ENCODE measurements around the gene CST11. TPM values are rescaled to one million over a fixed set of nuclear protein-coding genes. Genes with fewer than 3 reads are reported as not detected.
"Not testable (repeated sequence)": the region's sequence is repeated elsewhere in the genome, so short reads cannot be mapped to it uniquely, and the experiment has no call there.

The CST11 gene
- polyA plus RNA-seq (2013, experiment 1 of 2; ENCODE audit: insufficient read length): not detected
- polyA plus RNA-seq (2013, experiment 2 of 2; ENCODE audit: insufficient read length): not detected

GRCh38 chr20:23452776-23453175 lies at the start of gene CST11:
Gene CST11 (minus strand): TSS chr20:23452876. CDS start chr20:23452811, 65 bp downstream.
- DNase-seq: no peak

GRCh38 chr20:23501926-23502325 lies 49.2 kb upstream of the CST11 start:
- DNase-seq: no peak

- no peak for DNase-seq
Observed at GRCh38 chr20:23497536-23497935, 44.9 kb upstream of the CST11 start.

- DNase-seq: no peak
Observed at GRCh38 chr20:23493172-23493772, 40.6 kb upstream of the CST11 start.

GRCh38 chr20:23492292-23492691 lies 39.6 kb upstream of the CST11 start:
- no peak for DNase-seq

GRCh38 chr20:23490817-23491216 lies 38.1 kb upstream of the CST11 start, which contains the start of gene CST8:
Gene CST8 (plus strand): TSS chr20:23491117. CDS start chr20:23491668, 551 bp downstream.
- no peak for DNase-seq

- DNase-seq: no peak
Observed at GRCh38 chr20:23488996-23489395, 36.3 kb upstream of the CST11 start.

- no peak for DNase-seq
Observed at GRCh38 chr20:23488470-23488869, 35.8 kb upstream of the CST11 start.

- DNase-seq: no peak
Observed at GRCh38 chr20:23484081-23484480, 31.4 kb upstream of the CST11 start.

GRCh38 chr20:23482138-23482537 lies 29.5 kb upstream of the CST11 start:
- no peak for DNase-seq

- no peak for DNase-seq
Observed at GRCh38 chr20:23479043-23479442, 26.4 kb upstream of the CST11 start.

GRCh38 chr20:23477223-23477622 lies 24.5 kb upstream of the CST11 start:
- no peak for DNase-seq

GRCh38 chr20:23476015-23476754 lies 23.5 kb upstream of the CST11 start:
- no peak for DNase-seq

GRCh38 chr20:23475395-23475794 lies 22.7 kb upstream of the CST11 start:
- no peak for DNase-seq

- DNase-seq: not testable (repeated sequence)
Observed at GRCh38 chr20:23473293-23473692, 20.6 kb upstream of the CST11 start.

- not testable (repeated sequence) for DNase-seq
Observed at GRCh38 chr20:23472306-23472705, 19.6 kb upstream of the CST11 start.

- DNase-seq: not testable (repeated sequence)
Observed at GRCh38 chr20:23466961-23467360, 14.3 kb upstream of the CST11 start.

- DNase-seq: peak; percentile 9
Observed at GRCh38 chr20:23461180-23461579, 8.5 kb upstream of the CST11 start.

- no peak for DNase-seq
Observed at GRCh38 chr20:23459461-23460150, 6.9 kb upstream of the CST11 start.

GRCh38 chr20:23456873-23457272 lies 4.2 kb upstream of the CST11 start:
- no peak for DNase-seq

GRCh38 chr20:23456409-23456808 lies 3.7 kb upstream of the CST11 start:
- no peak for DNase-seq

- DNase-seq: no peak
Observed at GRCh38 chr20:23455639-23456038, 3.0 kb upstream of the CST11 start.

GRCh38 chr20:23454816-23455215 lies 2.1 kb upstream of the CST11 start:
- DNase-seq: no peak

All from fibroblast of skin of abdomen (primary cell).